Measurements from ENCODE around the gene PCDHA10.

- TF ChIP-seq POLR2A (IDR thresholded peaks at IDR 0.05; ENCODE audit: low read depth, low read length) (no peak), SPI1 (IDR thresholded peaks at IDR 0.05; ENCODE audit: low read depth, low read length) (no peak), POLR2AphosphoS5 (IDR thresholded peaks at IDR 0.05; ENCODE audit: low read depth, low read length) (no peak), POU2F2 (IDR thresholded peaks at IDR 0.05; ENCODE audit: low read depth, low read length) (no peak)
Observed at GRCh38 chr5:140823475-140823874, 32.2 kb upstream of the PCDHA10 start.
